ENCODE results near the gene FBXO46.

DNA sequence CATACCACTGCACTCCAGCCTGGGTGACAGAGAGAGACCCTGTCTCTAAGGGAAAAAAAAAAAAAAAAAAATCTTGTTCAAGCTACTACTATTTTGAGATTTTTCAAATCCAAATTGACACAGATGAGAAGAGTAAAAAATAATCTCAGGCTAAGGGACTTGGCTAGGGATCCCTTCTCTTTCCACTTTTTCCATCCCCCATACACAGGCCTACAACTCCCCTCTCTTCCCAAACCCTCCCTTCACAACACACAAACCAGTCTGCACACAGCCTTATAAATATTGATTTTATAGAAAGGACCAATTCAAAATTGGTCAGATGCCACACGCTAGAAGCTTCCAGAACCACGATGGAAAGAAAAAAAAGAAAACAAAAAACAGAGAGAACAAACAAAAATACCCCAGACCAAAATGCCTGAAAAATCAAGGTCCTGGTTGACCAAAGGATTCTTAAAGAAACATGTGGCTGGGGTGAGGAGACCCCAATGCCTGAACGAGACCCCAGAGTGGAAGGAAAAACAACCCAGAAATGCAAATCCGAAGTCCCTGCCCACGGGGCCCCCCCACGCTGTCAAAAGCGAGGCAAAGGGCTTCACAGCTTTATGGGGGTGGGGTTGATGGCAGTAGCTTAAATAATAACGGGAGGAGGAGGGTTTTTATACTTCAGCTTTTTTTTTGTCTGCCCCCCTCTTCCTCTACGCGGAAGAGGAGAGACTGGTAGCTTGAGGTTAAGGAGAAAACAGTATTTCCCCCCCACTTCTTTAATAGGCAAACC, 20.2 kb downstream of the FBXO46 start:
- no peak for TF ChIP-seq POLR2A (IDR thresholded peaks at IDR 0.05)
- TF ChIP-seq, protein P1, sequence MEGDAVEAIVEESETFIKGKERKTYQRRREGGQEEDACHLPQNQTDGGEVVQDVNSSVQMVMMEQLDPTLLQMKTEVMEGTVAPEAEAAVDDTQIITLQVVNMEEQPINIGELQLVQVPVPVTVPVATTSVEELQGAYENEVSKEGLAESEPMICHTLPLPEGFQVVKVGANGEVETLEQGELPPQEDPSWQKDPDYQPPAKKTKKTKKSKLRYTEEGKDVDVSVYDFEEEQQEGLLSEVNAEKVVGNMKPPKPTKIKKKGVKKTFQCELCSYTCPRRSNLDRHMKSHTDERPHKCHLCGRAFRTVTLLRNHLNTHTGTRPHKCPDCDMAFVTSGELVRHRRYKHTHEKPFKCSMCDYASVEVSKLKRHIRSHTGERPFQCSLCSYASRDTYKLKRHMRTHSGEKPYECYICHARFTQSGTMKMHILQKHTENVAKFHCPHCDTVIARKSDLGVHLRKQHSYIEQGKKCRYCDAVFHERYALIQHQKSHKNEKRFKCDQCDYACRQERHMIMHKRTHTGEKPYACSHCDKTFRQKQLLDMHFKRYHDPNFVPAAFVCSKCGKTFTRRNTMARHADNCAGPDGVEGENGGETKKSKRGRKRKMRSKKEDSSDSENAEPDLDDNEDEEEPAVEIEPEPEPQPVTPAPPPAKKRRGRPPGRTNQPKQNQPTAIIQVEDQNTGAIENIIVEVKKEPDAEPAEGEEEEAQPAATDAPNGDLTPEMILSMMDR (IDR thresholded peaks at IDR 0.05) = no peak
